ENCODE results near the gene GFOD2. TPM values are rescaled to one million over a fixed set of nuclear protein-coding genes. Genes with fewer than 3 reads are reported as not detected.

GFOD2 gene
- total RNA-seq, 6 experiments from 2014 or later = 14.4 to 19.4 (median 16.9) TPM

- no peak for TF ChIP-seq CTCF (IDR thresholded peaks at IDR 0.05)
- H3K9me3 Mint-ChIP-seq = no peaks in the 10 kb centered on the region
- no peak for DNase-seq
- H3K4me1 Mint-ChIP-seq (ENCODE audit: low read depth) = peaks cover 8% of the 10 kb centered on the region
- no peak overlapping the region for H3K27ac Mint-ChIP-seq
- no peaks in the 10 kb centered on the region for H3K36me3 Mint-ChIP-seq (ENCODE audit: low read depth)
- H3K4me3 Mint-ChIP-seq = no peak overlapping the region
- no peaks in the 10 kb centered on the region for H3K27me3 Mint-ChIP-seq (ENCODE audit: insufficient read depth)
Measured at GRCh38 chr16:67675579-67675935, 43.6 kb downstream of the GFOD2 start.

GRCh38 chr16:67674851-67675578 is 44.1 kb downstream of the GFOD2 start:
- Mint-ChIP-seq H3K4me3 (no peak overlapping the region), H3K27ac (no peak overlapping the region), H3K36me3 (ENCODE audit: low read depth) (no peaks in the 10 kb centered on the region), H3K27me3 (ENCODE audit: insufficient read depth) (no peaks in the 10 kb centered on the region), H3K4me1 (ENCODE audit: low read depth) (peaks cover 8% of the 10 kb centered on the region), H3K9me3 (no peaks in the 10 kb centered on the region)
- no peak for DNase-seq
- TF ChIP-seq CTCF (IDR thresholded peaks at IDR 0.05) = no peak

- Mint-ChIP-seq H3K27ac (no peak overlapping the region), H3K4me3 (no peak overlapping the region), H3K4me1 (ENCODE audit: low read depth) (peaks cover 8% of the 10 kb centered on the region), H3K9me3 (no peaks in the 10 kb centered on the region), H3K27me3 (ENCODE audit: insufficient read depth) (no peaks in the 10 kb centered on the region; the same call in 1 of the 2 replicates), H3K36me3 (ENCODE audit: low read depth) (no peaks in the 10 kb centered on the region)
- no peak for DNase-seq
- no peak for TF ChIP-seq CTCF (IDR thresholded peaks at IDR 0.05)
Measured at GRCh38 chr16:67673712-67674580, 45.2 kb downstream of the GFOD2 start.

GRCh38 chr16:67672739-67673662 is 46.1 kb downstream of the GFOD2 start:
- no peak overlapping the region for H3K27ac Mint-ChIP-seq
- DNase-seq = peak; percentile 52
- H3K4me3 Mint-ChIP-seq = no peak overlapping the region
- H3K27me3 Mint-ChIP-seq (ENCODE audit: insufficient read depth) = peaks cover 5% of the 10 kb centered on the region; the same call in 1 of the 2 replicates
- TF ChIP-seq CTCF (IDR thresholded peaks at IDR 0.05) = peak; percentile 84
- peaks cover 8% of the 10 kb centered on the region for H3K4me1 Mint-ChIP-seq (ENCODE audit: low read depth)
- no peaks in the 10 kb centered on the region for H3K9me3 Mint-ChIP-seq
- no peaks in the 10 kb centered on the region for H3K36me3 Mint-ChIP-seq (ENCODE audit: low read depth)

- no peaks in the 10 kb centered on the region for H3K36me3 Mint-ChIP-seq (ENCODE audit: low read depth)
- TF ChIP-seq CTCF (IDR thresholded peaks at IDR 0.05) = no peak
- no peak for DNase-seq
- peaks cover 5% of the 10 kb centered on the region; the same call in 1 of the 2 replicates for H3K27me3 Mint-ChIP-seq (ENCODE audit: insufficient read depth)
- no peak overlapping the region for H3K27ac Mint-ChIP-seq
- H3K4me1 Mint-ChIP-seq (ENCODE audit: low read depth) = peaks cover 10% of the 10 kb centered on the region
- no peaks in the 10 kb centered on the region for H3K9me3 Mint-ChIP-seq
- H3K4me3 Mint-ChIP-seq = no peak overlapping the region
Measured at GRCh38 chr16:67672306-67672705, 46.8 kb downstream of the GFOD2 start.

Data from HFFc6 (cell line).